Omental fat pad (tissue), 4 donors: ENCODE measurements around the gene SDHAF4. TPM values are rescaled to one million over a fixed set of nuclear protein-coding genes. Genes with fewer than 3 reads are reported as not detected.
"Not testable (repeated sequence)": the region's sequence is repeated elsewhere in the genome, so short reads cannot be mapped to it uniquely, and the experiment has no call there.

Experiments
- ATAC-seq: fragments of 150-250 bp; one replicate; pipeline ENCODE4 v1.9.1; 2016; ENCODE audit warnings: mild to moderate bottlenecking, moderate library complexity; ENCODE audit not compliant: low FRiP score
- DNase-seq: peaks from one replicate; pipeline ENCODE4 v3.0.0-alpha.2; 2019; ENCODE audit warnings: low spot score
- CTCF ChIP-seq, 3 donors: fragments of 450-650 bp; IDR thresholded peaks; one replicate each; pipeline ENCODE4 v1.5.1; 2016 to 2017; ENCODE audit warnings: antibody characterized with exemption in 3 of 3, mild to moderate bottlenecking in 3 of 3, moderate library complexity in 2 of 3
- total RNA-seq, 4 donors: library from RNA; depleted of rRNA; stranded (reverse); fragments of >200 nt; gene quantifications; one replicate each; pipeline ENCODE4 v1.1.0, GENCODE V29; 2016

Gene SDHAF4
- total RNA-seq, 4 donors from 2014 or later = 2.6 to 9.4 (median 7.3) TPM

DNA sequence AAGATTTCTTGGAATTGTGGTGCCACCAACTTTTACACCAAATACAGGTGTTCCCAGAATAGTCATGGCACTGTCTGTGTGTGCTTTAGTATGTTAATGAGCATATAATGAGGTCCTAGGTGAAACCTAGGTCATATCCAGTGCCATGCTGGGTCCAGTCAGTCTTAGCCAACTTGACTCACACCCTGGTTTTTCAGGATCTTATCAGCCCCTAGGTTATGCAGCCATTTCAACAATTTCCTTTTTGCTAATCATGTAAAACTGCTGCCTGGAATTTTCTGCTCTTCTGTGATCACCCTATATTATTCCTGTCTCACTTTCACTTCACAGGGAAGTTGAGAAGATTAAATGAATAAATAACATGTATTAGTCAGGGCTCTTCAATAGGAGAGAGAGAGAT lies 23.7 kb downstream of the SDHAF4 start:
- no peak for DNase-seq
- no peak for TF ChIP-seq CTCF (IDR thresholded peaks at IDR 0.05)
- ATAC-seq = no peak

GRCh38 chr6:70592391-70593117 lies 25.8 kb downstream of the SDHAF4 start:
- no peak for ATAC-seq

DNA sequence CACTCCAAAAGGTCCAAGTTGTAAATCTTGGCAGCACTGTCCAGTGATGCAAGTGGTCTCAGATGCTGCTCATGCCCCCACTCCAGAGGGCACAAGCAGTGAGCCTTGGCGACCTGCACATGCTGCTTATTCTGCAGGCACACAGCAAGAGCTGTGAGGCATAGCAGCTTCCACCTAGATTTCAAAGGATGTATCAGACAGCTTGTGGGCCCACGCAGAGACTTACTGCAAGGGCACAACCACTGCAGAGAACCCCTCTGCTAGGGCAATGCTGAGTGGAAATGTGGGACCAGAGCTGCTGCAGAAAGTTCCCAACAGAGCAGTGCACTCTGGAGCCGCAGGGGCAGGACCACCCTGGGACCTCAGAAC lies 26.4 kb downstream of the SDHAF4 start:
- TF ChIP-seq CTCF (IDR thresholded peaks at IDR 0.05) = no peak
- DNase-seq (no peak), ATAC-seq (no peak)

More at GRCh38 chr6:70592391-70593117, 25.8 kb downstream of the SDHAF4 start:
- no peak for DNase-seq
- TF ChIP-seq CTCF (IDR thresholded peaks at IDR 0.05) = no peak

- no peak for DNase-seq
- no peak for ATAC-seq
- no peak for TF ChIP-seq CTCF (IDR thresholded peaks at IDR 0.05)
These were observed 32.5 kb downstream of the SDHAF4 start for GRCh38 chr6:70599187-70599586.

DNA sequence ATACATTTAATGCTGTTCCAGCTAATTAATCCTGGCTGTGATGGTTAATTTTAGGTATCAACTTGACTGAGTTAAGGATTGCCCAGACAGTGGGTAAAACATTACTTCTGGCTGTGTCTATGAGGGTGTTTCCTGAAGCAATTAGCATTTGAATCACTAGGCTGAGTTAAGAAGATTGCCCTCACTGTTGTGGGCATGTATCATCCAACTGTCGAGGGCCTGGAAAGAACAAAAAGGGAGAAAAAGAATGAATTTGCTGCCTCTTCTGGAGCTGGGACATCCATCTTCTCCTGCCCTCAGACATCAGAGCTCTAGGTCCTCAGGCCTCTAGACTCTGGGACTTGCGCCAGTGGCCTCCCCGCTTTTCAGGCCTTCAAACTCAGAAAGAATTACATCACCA lies 34.3 kb downstream of the SDHAF4 start:
- DNase-seq (no peak), ATAC-seq (no peak)
- TF ChIP-seq CTCF (IDR thresholded peaks at IDR 0.05) = no peak

GRCh38 chr6:70604254-70604653 lies 37.5 kb downstream of the SDHAF4 start:
- ATAC-seq = no peak
- no peak for TF ChIP-seq CTCF (IDR thresholded peaks at IDR 0.05)
- no peak for DNase-seq

GRCh38 chr6:70607371-70607770 lies 40.6 kb downstream of the SDHAF4 start:
- not testable (repeated sequence) for DNase-seq, ATAC-seq

GRCh38 chr6:70609181-70609580 lies 42.5 kb downstream of the SDHAF4 start:
- ATAC-seq, DNase-seq: not testable (repeated sequence)
